ELR (cell line): ENCODE data around the gene DAPK2.
"Not testable (repeated sequence)": the region's sequence is repeated elsewhere in the genome, so short reads cannot be mapped to it uniquely, and the experiment has no call there.

ENCODE experiments used
- DNase-seq: peaks from one replicate; pipeline ENCODE4 v3.0.0-alpha.2; 2015; ENCODE audit warnings: low read depth

Gene DAPK2

GRCh38 chr15:63915209-63915872 is 130.9 kb downstream of the DAPK2 start:
- DNase-seq: no peak

GRCh38 chr15:63913786-63914315 is 132.4 kb downstream of the DAPK2 start:
- DNase-seq: peak; percentile 54

- DNase-seq: no peak
Measured at GRCh38 chr15:63913336-63913735, 132.9 kb downstream of the DAPK2 start.

GRCh38 chr15:63912061-63912615 is 134.1 kb downstream of the DAPK2 start:
- no peak for DNase-seq

GRCh38 chr15:63911160-63911559 is 135.1 kb downstream of the DAPK2 start:
- no peak for DNase-seq

GRCh38 chr15:63909819-63910437 is 136.4 kb downstream of the DAPK2 start:
- peak; percentile 37 for DNase-seq

GRCh38 chr15:63908991-63909390 is 137.3 kb downstream of the DAPK2 start:
- peak; percentile 79 for DNase-seq

- no peak for DNase-seq
Measured at GRCh38 chr15:63908281-63908680, 138.0 kb downstream of the DAPK2 start.

GRCh38 chr15:63907521-63907920 is 138.8 kb downstream of the DAPK2 start:
- DNase-seq: no peak

GRCh38 chr15:63906266-63906584 is 140.1 kb downstream of the DAPK2 start:
- no peak for DNase-seq

GRCh38 chr15:63905558-63906265 is 140.6 kb downstream of the DAPK2 start:
- peak; percentile 35 for DNase-seq

- no peak for DNase-seq
Measured at GRCh38 chr15:63905131-63905530, 141.2 kb downstream of the DAPK2 start.

GRCh38 chr15:63904042-63904441 is 142.2 kb downstream of the DAPK2 start:
- DNase-seq: no peak

GRCh38 chr15:63902671-63903035 is 143.6 kb downstream of the DAPK2 start:
- DNase-seq: no peak

GRCh38 chr15:63901912-63902670 is 144.2 kb downstream of the DAPK2 start:
- no peak for DNase-seq

GRCh38 chr15:63900306-63900705 is 146.0 kb downstream of the DAPK2 start:
- DNase-seq: no peak

- not testable (repeated sequence) for DNase-seq
Measured at GRCh38 chr15:63899606-63900005, 146.7 kb downstream of the DAPK2 start.

- no peak for DNase-seq
Measured at GRCh38 chr15:63899193-63899592, 147.1 kb downstream of the DAPK2 start.

- DNase-seq: peak; percentile 68
Measured at GRCh38 chr15:63896336-63897115, 149.8 kb downstream of the DAPK2 start.

- DNase-seq: no peak
Measured at GRCh38 chr15:63895787-63896218, 150.5 kb downstream of the DAPK2 start.

GRCh38 chr15:63895194-63895593 is 151.1 kb downstream of the DAPK2 start:
- DNase-seq: no peak

GRCh38 chr15:63894662-63894949 is 151.7 kb downstream of the DAPK2 start:
- DNase-seq: no peak
